Testis (tissue), 2 donors: ENCODE measurements around the gene SPC25.

Source experiments
- POLR2A ChIP-seq: fragments of 450-650 bp; IDR thresholded peaks from one replicate; pipeline ENCODE4 v1.6.1; 2017; ENCODE audit warnings: antibody characterized with exemption, mild to moderate bottlenecking, moderate library complexity
- TF ChIP-seq, protein P1 (sequence below), 3 experiments: fragments of 450-650 bp in 2 of 3; fragments of 200-600 bp in 1 of 3; sonication (generic) in 1 of 3; IDR thresholded peaks; one replicate each; pipeline ENCODE4 v1.5.1; 2016 to 2019; ENCODE audit warnings: antibody characterized with exemption in 3 of 3, mild to moderate bottlenecking in 2 of 3, moderate library complexity in 1 of 3

DNA sequence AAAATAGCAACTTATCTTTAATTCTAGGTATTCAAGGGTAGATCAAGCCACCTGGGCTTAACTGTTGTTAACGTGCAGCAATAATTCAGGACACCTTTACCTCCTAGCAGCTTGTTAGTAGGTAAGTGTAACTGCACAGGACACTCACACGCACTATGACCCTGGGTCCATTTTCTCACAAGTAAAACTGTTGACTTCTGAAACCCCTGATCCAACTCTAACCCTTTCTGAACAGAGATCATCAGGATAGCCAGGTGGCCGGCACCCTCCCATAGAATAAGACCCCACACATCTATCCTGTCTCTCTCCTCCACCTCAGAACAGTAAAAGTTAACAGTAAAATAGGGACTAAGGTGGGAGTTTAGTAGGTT, 610 bp downstream of the SPC25 start:
- no peak for TF ChIP-seq POLR2A
- TF ChIP-seq, protein P1, sequence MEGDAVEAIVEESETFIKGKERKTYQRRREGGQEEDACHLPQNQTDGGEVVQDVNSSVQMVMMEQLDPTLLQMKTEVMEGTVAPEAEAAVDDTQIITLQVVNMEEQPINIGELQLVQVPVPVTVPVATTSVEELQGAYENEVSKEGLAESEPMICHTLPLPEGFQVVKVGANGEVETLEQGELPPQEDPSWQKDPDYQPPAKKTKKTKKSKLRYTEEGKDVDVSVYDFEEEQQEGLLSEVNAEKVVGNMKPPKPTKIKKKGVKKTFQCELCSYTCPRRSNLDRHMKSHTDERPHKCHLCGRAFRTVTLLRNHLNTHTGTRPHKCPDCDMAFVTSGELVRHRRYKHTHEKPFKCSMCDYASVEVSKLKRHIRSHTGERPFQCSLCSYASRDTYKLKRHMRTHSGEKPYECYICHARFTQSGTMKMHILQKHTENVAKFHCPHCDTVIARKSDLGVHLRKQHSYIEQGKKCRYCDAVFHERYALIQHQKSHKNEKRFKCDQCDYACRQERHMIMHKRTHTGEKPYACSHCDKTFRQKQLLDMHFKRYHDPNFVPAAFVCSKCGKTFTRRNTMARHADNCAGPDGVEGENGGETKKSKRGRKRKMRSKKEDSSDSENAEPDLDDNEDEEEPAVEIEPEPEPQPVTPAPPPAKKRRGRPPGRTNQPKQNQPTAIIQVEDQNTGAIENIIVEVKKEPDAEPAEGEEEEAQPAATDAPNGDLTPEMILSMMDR (IDR thresholded peaks at IDR 0.05) = no peak
